Ovary (tissue), 3 donors: ENCODE data around the gene PARP11.

Experiments used
- POLR2A ChIP-seq: fragments of 450-650 bp; IDR thresholded peaks from one replicate; pipeline ENCODE4 v1.6.1; 2017; ENCODE audit warnings: antibody characterized with exemption, mild to moderate bottlenecking, moderate library complexity
- TF ChIP-seq, protein P1 (sequence below), 3 donors: fragments of 450-650 bp in 2 of 3; fragments of 200-600 bp in 1 of 3; IDR thresholded peaks; one replicate each; pipeline versions ENCODE4 v1.5.1 to v1.8.0; 2016 to 2022; ENCODE audit warnings: antibody characterized with exemption in 3 of 3, mild to moderate bottlenecking in 1 of 3
- donor health status: DM: no; HTN: no; CAD: no.

- TF ChIP-seq POLR2A: no peak
- TF ChIP-seq, protein P1, sequence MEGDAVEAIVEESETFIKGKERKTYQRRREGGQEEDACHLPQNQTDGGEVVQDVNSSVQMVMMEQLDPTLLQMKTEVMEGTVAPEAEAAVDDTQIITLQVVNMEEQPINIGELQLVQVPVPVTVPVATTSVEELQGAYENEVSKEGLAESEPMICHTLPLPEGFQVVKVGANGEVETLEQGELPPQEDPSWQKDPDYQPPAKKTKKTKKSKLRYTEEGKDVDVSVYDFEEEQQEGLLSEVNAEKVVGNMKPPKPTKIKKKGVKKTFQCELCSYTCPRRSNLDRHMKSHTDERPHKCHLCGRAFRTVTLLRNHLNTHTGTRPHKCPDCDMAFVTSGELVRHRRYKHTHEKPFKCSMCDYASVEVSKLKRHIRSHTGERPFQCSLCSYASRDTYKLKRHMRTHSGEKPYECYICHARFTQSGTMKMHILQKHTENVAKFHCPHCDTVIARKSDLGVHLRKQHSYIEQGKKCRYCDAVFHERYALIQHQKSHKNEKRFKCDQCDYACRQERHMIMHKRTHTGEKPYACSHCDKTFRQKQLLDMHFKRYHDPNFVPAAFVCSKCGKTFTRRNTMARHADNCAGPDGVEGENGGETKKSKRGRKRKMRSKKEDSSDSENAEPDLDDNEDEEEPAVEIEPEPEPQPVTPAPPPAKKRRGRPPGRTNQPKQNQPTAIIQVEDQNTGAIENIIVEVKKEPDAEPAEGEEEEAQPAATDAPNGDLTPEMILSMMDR (IDR thresholded peaks at IDR 0.05): no peak
Observed at GRCh38 chr12:3921526-3921925, 48.3 kb upstream of the PARP11 start.
